Neural crest cell (in vitro differentiated cells): ENCODE data around the gene GDF10. TPM values are rescaled to one million over a fixed set of nuclear protein-coding genes. Genes with fewer than 3 reads are reported as not detected.

Source experiments
- DNase-seq: peaks from one replicate; pipeline ENCODE4 v3.0.0; 2021; ENCODE audit warnings: low read depth, mixed read lengths, low spot score
- H3K27ac Mint-ChIP-seq: one replicate; pipeline ENCODE4 v1.8.0; 2021; ENCODE audit warnings: mild to moderate bottlenecking, mixed read lengths; ENCODE audit not compliant: unreplicated experiment
- H3K27me3 Mint-ChIP-seq: 2 replicates; pipeline ENCODE4 v1.8.0; 2021; ENCODE audit warnings: low read depth, mild to moderate bottlenecking, mixed read lengths
- H3K36me3 Mint-ChIP-seq: 2 replicates; pipeline ENCODE4 v1.8.0; 2021; ENCODE audit warnings: low read depth, mild to moderate bottlenecking, mixed read lengths
- H3K4me1 Mint-ChIP-seq: 2 replicates; pipeline ENCODE4 v1.8.0; 2021; ENCODE audit warnings: mixed read lengths
- H3K4me3 Mint-ChIP-seq: one replicate; pipeline ENCODE4 v1.8.0; 2021; ENCODE audit warnings: mild to moderate bottlenecking, mixed read lengths
- H3K9me3 Mint-ChIP-seq: 2 replicates; pipeline ENCODE4 v1.8.0; 2021; ENCODE audit warnings: mixed read lengths
- total RNA-seq: library from RNA; stranded (reverse); gene quantifications from 2 replicates; pipeline ENCODE4 v1.2.1, GENCODE V29; 2021
- TF ChIP-seq, protein P1 (sequence below): fragments of 200-600 bp; sonication (generic); conservative IDR thresholded peaks from 2 replicates; pipeline ENCODE4 v1.5.0; 2021; ENCODE audit warnings: antibody characterized with exemption, mild to moderate bottlenecking

Gene GDF10
- total RNA-seq, 1 donor from 2014 or later = 2.9 TPM

DNA sequence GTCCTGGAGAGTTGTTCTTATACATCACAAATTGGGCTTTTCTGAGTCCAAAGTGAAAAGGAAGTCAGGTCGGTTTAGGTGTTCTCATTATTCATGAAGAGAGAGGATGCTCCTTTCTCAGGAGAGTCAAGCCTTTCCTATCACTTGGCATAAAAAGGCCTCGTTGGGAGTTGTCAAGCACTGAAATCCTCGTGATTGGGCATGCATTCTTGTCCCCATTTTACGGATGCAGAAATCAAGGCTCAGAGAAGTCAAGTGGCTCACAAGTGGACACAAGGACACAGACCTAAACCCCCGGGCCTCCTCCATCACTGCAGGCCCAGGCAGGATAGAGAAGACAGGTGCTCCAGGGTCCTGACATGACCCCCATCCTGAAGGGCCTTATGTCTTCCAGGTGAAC lies 56.7 kb downstream of the GDF10 start:
- TF ChIP-seq, protein P1, sequence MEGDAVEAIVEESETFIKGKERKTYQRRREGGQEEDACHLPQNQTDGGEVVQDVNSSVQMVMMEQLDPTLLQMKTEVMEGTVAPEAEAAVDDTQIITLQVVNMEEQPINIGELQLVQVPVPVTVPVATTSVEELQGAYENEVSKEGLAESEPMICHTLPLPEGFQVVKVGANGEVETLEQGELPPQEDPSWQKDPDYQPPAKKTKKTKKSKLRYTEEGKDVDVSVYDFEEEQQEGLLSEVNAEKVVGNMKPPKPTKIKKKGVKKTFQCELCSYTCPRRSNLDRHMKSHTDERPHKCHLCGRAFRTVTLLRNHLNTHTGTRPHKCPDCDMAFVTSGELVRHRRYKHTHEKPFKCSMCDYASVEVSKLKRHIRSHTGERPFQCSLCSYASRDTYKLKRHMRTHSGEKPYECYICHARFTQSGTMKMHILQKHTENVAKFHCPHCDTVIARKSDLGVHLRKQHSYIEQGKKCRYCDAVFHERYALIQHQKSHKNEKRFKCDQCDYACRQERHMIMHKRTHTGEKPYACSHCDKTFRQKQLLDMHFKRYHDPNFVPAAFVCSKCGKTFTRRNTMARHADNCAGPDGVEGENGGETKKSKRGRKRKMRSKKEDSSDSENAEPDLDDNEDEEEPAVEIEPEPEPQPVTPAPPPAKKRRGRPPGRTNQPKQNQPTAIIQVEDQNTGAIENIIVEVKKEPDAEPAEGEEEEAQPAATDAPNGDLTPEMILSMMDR = no peak
- Mint-ChIP-seq H3K9me3 (no peaks in the 10 kb centered on the region), H3K27me3 (no peaks in the 10 kb centered on the region), H3K4me3 (no peak overlapping the region), H3K27ac (no peak overlapping the region), H3K36me3 (no peaks in the 10 kb centered on the region), H3K4me1 (no peaks in the 10 kb centered on the region)
- no peak for DNase-seq

DNA sequence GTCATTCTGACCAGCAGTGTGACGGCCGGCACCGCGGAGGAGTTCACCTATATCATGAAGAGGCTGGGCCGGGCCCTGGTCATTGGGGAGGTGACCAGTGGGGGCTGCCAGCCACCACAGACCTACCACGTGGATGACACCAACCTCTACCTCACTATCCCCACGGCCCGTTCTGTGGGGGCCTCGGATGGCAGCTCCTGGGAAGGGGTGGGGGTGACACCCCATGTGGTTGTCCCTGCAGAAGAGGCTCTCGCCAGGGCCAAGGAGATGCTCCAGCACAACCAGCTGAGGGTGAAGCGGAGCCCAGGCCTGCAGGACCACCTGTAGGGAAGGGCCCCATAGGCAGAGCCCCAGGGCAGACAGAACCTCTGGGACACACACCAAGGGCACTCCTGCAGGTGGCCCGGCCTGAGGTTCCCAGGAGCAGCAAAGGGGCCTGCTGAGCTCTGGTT lies 57.2 kb downstream of the GDF10 start:
- TF ChIP-seq, protein P1 = no peak
- Mint-ChIP-seq H3K9me3 (no peaks in the 10 kb centered on the region), H3K4me1 (no peaks in the 10 kb centered on the region), H3K27ac (no peak overlapping the region), H3K4me3 (no peak overlapping the region), H3K36me3 (no peaks in the 10 kb centered on the region), H3K27me3 (no peaks in the 10 kb centered on the region)
- no peak for DNase-seq

DNA sequence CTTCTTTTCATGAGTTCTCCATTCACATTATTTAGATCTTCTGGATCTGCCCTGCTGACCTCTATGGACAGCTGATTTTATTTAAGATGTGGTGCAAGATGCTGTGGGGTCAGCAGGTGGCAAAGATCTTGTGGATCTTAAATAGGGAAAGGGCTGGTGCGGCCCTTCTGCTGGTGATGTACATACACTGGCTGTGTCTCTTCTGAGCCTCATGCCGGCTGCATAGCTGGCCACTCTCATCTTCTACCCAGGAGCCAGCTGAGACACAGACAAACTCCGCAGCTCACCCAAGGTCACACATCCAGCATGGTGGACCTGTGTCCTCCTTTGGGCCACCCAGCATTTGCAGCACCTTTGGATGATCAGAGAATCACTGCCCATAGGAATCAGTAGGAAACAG lies 57.9 kb downstream of the GDF10 start:
- H3K4me1 Mint-ChIP-seq = no peaks in the 10 kb centered on the region
- no peak overlapping the region for H3K4me3 Mint-ChIP-seq
- TF ChIP-seq, protein P1 = no peak
- H3K27me3 Mint-ChIP-seq = no peaks in the 10 kb centered on the region
- H3K27ac Mint-ChIP-seq = no peak overlapping the region
- no peaks in the 10 kb centered on the region for H3K9me3 Mint-ChIP-seq
- H3K36me3 Mint-ChIP-seq = no peaks in the 10 kb centered on the region
- DNase-seq = no peak

DNA sequence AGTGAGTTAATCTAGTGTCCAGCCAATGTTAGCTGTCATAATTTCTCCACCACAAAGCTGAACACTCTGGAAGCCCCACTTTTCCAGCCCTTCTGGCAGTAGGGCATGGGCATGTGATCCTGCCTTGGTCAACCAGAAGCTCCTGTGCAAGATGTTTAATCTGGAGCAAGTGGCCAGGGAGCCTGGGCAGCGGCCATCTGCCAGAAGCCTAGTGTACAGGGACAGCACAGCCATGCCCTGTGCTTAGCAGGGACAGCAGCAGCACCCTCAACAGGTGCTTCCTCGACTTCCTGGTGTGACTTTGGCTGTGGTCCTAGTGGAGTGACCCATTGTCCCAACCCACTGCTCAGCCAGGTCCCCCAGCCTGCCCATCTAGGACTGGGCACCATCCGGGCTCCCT lies 58.5 kb downstream of the GDF10 start:
- Mint-ChIP-seq H3K9me3 (no peaks in the 10 kb centered on the region), H3K4me3 (no peak overlapping the region), H3K27me3 (no peaks in the 10 kb centered on the region), H3K27ac (no peak overlapping the region), H3K36me3 (no peaks in the 10 kb centered on the region), H3K4me1 (no peaks in the 10 kb centered on the region)
- DNase-seq = no peak
- TF ChIP-seq, protein P1 = no peak

DNA sequence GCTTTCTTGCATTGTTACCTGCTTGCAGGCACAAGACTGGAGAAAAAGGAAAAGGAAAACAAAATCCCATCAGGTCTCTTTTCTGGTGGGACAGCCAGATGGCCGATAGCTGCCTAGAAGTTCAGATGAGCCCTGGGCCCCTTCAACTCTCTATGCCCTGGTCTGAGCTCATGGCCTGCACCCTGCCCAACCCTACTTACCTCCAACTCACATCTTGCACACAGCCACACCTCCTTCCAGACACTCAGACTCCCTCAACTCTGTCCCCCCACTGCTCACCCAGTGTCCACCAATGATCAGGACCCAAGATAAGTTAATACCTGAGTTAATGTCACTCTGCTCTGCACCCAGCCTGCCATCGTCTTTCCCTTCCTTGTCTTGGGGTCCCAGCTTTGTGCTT lies 59.1 kb downstream of the GDF10 start:
- no peaks in the 10 kb centered on the region for H3K36me3 Mint-ChIP-seq
- TF ChIP-seq, protein P1 = no peak
- no peaks in the 10 kb centered on the region for H3K9me3 Mint-ChIP-seq
- no peaks in the 10 kb centered on the region for H3K4me1 Mint-ChIP-seq
- no peak overlapping the region for H3K27ac Mint-ChIP-seq
- DNase-seq = no peak
- no peaks in the 10 kb centered on the region for H3K27me3 Mint-ChIP-seq
- H3K4me3 Mint-ChIP-seq = no peak overlapping the region
